Measurements from ENCODE around the gene ANP32B.

ANP32B gene

DNA sequence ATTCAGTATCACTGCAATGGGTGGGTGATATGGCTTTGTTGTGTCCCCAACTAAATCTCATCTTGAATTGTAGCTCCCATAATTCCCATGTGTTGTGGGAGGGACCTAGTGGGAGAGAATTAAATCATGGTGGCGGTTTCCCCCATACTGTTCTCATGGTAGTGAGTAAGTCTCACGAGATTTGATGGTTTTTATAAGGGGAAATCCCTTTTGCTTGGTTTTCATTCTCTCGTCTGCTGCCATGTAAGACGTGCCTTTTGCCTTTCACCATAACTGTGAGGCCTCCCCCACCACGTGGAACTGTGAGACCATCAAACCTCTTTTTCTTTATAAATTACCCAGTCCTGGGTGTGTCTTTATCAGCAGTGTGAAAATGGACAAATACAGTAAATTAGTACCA, 63.9 kb downstream of the ANP32B start:
- DNase-seq (ENCODE audit: low read depth): no peak
- TF ChIP-seq, protein P1, sequence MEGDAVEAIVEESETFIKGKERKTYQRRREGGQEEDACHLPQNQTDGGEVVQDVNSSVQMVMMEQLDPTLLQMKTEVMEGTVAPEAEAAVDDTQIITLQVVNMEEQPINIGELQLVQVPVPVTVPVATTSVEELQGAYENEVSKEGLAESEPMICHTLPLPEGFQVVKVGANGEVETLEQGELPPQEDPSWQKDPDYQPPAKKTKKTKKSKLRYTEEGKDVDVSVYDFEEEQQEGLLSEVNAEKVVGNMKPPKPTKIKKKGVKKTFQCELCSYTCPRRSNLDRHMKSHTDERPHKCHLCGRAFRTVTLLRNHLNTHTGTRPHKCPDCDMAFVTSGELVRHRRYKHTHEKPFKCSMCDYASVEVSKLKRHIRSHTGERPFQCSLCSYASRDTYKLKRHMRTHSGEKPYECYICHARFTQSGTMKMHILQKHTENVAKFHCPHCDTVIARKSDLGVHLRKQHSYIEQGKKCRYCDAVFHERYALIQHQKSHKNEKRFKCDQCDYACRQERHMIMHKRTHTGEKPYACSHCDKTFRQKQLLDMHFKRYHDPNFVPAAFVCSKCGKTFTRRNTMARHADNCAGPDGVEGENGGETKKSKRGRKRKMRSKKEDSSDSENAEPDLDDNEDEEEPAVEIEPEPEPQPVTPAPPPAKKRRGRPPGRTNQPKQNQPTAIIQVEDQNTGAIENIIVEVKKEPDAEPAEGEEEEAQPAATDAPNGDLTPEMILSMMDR (conservative IDR thresholded peaks at IDR 0.05; ENCODE audit: control insufficient read depth, insufficient read depth, low read depth, low read length): no peak
- H3K4me3 ChIP-seq (ENCODE audit: control insufficient read depth, low read depth, low read length): no peak overlapping the region

DNA sequence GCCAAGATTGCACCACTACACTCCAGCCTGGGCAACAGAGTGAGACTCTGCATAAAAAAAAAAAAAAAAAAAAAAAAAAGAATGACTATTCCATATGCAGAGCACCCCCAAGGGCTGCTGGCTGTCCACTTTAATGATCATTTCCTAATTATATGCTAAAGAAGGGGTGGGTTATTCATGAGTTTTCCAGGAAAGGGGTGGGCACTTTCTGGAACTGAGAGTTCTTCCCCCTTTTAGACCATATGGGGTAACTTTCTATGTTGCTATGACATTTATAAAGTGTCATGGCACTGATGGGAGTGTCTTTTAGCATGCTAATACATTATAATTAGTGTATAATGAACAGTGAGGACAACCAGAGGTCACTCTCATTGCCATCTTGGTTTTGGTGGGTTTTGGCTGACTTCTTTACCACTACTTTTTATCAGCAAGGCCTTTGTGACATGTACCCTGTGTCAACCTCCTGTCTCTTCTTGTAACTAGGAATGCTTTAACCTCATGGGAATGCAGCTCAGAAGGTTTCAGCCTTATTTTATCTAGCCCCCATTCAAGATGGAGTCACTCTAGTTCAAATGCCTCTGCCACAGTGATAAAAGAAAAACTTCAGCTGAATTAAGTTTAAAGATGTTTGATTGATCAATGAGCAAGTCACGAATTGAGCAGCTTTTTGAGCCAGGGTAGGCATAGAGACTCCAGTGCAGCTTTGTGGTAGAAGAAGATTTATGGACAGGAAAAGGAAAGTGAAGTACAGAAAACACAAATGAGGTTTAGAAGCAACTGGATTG, 66.3 kb downstream of the ANP32B start:
- DNase-seq (ENCODE audit: low read depth): no peak
- TF ChIP-seq, protein P1 (conservative IDR thresholded peaks at IDR 0.05; ENCODE audit: control insufficient read depth, insufficient read depth, low read depth, low read length): no peak
- no peak overlapping the region for H3K4me3 ChIP-seq (ENCODE audit: control insufficient read depth, low read depth, low read length)

DNA sequence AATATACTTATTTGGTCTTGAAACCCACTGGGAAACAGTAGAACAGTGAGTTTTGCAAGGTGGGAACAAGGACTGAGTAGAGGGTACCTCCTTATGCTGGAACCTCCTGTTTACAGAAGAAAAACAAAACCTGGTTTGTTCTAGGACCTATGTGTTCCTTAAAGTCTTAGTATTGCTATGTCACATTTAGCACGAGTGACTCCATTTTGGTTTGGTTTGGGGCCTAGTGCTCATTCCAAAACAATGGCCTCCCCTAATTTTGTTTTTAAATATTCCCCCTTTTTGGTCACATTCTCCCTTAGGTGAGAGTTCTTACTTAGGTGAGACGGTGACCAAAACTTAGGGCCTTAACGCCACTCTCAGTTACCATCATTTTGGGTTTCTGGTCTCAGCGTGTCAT, 67.2 kb downstream of the ANP32B start:
- H3K4me3 ChIP-seq (ENCODE audit: control insufficient read depth, low read depth, low read length): no peak overlapping the region
- no peak for DNase-seq (ENCODE audit: low read depth)
- TF ChIP-seq, protein P1 (conservative IDR thresholded peaks at IDR 0.05; ENCODE audit: control insufficient read depth, insufficient read depth, low read depth, low read length): no peak

DNA sequence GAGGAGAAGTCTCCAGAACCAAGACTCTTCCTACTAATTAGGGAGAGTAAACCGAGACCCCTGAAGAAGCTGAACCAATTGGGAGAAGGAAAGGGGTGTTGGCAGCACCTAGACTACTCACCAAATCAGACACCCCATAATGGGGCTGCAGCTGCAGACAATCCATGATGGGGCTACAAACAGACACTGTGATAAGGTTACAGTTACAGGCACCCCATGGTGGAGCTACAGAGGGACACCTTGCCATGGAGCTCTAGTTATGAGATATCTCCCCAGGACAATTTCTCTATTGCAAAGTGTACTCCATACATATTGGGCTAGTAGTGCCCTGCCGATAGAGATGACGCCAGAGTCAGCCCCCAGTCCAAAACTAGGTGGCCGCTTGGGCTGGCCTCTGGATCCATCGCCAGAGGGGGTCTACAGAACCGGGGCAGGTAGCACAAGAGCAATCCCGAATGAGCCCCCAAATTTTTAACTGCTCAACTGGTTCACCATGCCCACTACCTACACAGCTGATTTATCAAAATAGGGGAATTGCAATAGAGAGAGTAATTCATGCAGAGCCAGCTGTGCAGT, 71.3 kb downstream of the ANP32B start:
- no peak overlapping the region for H3K4me3 ChIP-seq (ENCODE audit: control insufficient read depth, low read depth, low read length)
- TF ChIP-seq, protein P1 (conservative IDR thresholded peaks at IDR 0.05; ENCODE audit: control insufficient read depth, insufficient read depth, low read depth, low read length): no peak
- DNase-seq (ENCODE audit: low read depth): no peak

DNA sequence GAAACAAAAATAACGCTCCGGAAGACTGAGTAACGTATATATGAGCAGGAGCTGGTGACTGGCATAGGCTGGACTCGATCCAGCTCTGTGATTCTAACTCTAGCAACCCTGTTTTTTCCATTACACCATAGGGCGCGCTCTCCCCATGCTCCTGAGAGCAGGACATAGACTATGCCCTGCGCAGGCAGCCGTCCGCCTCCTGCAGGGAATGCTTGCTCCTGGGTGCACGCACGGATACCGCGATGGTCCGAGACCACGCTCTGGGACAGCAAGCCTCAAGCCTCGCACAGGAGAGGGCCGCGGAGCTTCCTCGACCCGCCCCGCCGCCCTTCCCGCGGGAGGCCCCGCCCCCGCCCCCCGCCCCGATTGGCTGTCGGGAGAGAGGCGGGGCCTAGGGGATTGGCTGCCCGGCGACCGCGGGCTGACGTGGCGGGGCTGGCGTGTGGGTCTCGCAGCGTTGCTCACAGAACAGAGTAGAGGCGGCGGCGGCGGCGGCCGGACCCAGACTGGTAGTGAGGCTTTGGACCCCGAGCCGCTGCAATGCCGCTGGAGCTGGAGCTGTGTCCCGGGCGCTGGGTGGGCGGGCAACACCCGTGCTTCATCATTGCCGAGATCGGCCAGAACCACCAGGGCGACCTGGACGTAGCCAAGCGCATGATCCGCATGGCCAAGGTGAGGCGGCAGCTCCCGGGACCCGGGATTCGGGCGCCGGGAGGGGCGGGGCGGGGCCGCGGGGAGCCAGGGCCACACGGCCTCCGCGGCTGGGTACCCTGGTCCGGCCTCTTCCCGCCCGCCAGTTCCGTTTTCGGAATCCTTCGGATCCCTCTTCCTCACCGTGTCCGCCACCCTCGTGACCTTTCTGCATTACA, 73.4 kb downstream of the ANP32B start, which contains the start of gene NANS:
NANS (plus strand) TSS at position 464 of the 869 bp plus-strand sequence; CDS start at position 541, 77 bp downstream.
- peak; percentile 94 for DNase-seq (ENCODE audit: low read depth)
- peak within 1 kb of the TSS; percentile 88 for H3K4me3 ChIP-seq (ENCODE audit: control insufficient read depth, low read depth, low read length)
- TF ChIP-seq, protein P1 (conservative IDR thresholded peaks at IDR 0.05; ENCODE audit: control insufficient read depth, insufficient read depth, low read depth, low read length): no peak

DNA sequence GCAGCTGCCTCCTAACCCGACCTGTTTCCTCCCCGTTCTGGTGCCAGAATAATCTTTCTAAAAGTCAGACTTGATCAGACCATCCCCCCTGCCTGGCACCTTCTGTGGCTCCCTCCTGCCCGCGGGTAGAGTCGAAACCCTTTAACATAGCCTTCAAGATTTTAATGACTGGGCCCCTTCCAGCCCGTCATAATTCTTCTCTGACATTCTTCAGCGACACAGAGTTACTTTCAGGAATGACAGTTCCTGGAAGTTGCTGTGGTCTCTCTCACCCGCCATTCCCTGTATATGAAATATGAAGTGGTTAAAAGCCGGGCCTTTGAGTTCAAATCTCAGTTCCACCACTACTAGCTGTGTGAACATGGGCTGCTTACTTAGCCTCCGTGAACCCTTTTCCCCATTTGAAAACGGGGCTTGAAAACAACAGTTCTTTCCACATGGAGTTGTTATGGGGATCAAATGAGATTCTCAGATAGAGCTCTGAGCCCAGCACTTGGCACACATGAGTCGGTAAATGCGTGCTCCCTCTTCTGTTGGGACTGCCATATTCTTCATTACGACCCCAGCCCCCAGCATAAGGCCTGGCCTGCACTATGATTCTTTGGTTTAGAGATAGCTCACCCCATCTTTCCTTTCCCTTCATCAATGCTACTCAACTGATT, 74.1 kb downstream of the ANP32B start:
- H3K4me3 ChIP-seq (ENCODE audit: control insufficient read depth, low read depth, low read length): peak overlapping the region; percentile 88
- peak; percentile 21 for DNase-seq (ENCODE audit: low read depth)
- TF ChIP-seq, protein P1 (conservative IDR thresholded peaks at IDR 0.05; ENCODE audit: control insufficient read depth, insufficient read depth, low read depth, low read length): no peak
